ENCODE results near the gene ZNF827.

ZNF827 gene

DNA sequence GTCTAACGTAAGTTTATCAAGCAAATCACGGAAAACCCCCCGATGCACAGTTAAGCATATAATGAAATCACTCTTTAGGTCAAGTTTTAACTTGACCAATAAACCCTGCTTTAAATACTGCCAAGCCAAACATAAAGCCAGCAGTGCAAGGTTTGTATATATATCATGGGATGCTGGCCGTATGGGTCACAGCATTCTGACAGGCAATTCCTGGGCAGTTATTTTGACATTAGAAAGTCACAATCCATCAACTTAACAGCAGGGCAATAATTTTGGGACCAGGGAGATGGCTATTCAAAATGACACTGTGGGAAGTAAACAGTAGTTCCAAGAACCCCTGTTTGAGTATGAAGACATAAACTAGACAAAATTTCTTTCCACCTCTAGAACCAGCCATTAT lies 116.9 kb downstream of the ZNF827 start:
- DNase-seq = no peak

DNA sequence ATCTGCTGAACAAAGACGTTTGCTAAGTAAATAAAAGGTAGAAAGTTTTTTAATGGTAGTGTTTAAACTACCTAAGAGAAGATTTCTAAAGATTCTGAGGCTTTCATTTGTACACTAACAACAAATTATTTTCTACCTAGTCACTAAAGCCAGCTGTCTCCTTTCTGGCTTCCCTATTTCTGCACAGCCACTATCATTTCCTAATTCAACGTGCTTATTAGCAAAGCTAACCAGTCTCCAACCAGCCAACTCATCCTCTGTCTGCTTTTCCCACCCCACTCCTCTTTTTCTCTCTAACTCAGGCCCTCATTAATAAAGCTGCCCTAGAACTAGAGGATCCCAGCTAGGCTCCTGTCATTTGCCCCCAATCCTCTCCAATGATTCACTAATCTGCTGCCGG lies 118.2 kb downstream of the ZNF827 start:
- no peak for DNase-seq

DNA sequence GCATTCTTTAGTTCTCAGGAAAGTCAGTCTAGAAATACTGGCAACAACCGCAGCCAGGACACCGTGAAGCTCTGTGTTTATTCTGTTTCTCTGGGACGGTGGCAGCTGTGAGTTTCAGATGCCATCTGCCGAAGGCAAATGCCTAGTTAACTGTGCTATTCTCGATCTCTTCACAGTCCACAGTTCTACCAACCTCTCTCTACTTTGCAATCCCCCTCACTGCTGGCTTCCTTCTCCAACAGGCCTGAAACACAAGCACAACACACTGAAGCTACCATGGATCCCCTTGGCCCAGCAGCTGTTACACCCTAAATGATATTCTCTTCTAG lies 118.8 kb downstream of the ZNF827 start:
- DNase-seq = no peak

DNA sequence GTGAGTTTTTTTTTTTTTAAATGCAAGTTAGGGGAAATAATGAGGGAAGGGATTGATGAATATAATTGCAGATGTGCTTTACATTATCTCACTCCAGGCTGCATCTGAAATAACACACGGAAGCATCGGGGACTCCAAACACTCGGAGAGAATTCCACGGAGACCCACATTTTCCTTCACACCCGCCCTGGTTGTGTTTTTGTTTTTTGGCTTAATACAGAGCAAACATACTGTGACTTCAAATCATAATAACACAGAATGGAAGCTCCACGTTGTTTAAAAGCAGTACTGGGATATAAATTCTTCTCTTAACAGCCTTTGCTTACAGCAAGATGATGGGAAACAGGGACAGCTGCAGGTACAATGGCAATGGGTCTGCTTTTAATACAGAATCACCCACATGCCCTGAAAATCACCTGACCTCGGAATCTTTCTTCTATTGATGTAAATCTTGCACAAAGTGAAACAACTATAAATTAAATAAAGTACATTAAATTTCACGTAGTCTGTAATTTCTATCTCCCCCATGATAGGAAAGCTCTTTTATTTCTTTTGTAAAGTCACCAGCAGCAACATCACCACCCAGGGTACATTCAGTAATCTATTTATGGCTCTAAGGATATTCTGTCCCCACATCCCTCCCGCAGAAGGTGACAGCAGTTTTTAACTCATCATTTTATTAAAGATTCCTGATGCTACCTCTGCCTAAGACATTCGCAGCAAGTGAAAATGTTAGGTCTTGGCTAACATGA lies 119.3 kb downstream of the ZNF827 start:
- DNase-seq = no peak

DNA sequence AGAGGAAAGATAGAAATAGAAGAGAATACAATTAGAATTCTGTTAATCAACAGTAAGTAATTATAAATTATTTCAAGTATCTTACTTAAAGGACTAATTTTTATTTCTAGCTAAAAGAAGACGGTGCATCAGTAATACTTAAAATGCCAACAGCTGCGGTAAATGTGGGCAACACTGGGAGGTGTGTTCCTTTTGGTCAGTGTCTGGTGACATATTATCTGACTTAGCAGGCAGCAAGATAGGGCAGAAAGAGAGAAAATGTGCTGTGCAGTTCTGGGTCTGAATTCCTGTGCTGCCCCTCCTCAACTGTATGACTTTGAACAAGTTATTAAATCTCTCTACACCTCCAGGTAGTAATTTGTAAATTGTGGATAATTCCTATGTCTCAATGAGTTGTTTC lies 120.6 kb downstream of the ZNF827 start:
- DNase-seq = no peak

DNA sequence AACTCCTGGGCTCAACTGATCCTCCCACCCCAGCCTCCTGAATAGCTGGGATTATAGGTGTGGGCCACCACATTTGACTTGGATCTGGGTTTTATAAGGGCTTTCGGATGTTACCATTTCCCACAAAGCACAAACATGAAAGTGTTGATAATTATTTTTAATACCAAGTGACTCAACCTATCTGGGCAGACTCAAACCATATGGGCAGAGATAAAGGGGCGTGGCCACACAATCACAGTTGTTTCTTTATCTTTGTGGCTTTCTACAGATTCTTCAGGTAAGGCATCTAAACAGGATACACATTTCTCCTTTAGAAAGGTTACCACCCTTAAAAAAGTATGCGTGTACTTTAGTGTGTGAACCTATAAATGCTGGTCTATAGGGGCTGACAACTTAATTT lies 122.5 kb downstream of the ZNF827 start:
- DNase-seq = no peak

DNA sequence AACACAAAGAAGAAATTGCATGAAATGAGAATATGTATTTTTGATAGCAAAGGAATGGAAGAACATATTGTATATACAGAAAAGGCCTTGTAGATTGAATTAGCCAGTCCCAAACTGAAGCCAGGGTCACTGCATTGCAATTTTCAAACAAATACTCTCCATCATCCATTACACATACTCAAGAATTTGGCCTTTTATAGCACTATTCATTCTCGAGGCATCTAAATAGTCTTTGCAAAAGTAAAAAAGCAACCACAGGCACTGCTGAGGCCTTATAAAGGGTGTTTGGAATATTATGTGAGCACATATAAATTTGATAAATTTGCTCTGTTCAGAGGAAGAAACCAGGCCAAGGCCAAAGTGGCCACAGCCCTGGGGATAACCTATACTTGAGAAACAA lies 123.0 kb downstream of the ZNF827 start:
- DNase-seq = no peak

DNA sequence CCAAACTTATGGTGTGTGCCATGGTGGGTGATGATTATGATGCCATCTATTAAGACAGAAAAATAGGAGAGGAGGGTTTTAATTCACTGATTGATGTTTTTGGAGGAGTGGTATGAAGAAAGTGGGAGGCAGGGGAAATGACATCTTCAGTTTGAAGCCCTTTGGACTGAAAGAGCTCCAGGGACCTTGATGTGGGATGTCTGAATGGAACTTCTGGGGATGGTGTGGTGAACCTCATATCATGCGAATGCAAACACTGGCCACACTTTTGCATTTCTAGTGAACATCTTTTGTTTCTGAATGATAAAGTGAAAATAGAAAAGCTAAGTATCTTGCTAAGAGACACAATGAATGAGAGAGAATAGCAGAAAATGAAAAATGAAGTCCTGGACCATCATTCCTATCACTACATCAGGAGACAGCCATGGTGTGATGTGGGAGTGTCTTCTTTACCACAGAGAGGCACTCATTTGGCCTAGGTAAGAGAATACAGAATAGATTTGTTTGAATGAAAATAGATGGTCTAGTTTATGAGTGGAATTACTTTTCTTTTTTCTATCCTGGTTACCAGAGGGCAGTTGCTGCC lies 123.5 kb downstream of the ZNF827 start:
- DNase-seq = no peak

DNA sequence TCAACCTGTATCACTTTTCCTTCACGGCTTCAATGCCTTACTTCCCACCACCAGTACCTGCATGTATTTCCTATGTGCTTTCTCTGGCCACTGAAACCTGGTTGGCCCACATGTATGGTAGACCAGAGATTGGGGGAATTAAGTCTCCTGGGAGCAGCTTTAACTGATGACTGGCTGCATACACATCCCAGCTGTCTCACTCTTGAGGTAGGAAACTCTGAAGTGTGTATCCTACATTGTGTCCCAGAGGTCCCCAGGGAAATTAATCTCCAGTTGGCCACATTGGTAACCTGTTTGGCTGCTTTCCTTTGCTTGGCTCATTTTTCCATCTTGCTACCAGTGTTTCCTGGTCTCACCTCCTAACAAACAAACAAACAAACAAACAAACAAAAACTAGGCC lies 124.4 kb downstream of the ZNF827 start:
- no peak for DNase-seq

DNA sequence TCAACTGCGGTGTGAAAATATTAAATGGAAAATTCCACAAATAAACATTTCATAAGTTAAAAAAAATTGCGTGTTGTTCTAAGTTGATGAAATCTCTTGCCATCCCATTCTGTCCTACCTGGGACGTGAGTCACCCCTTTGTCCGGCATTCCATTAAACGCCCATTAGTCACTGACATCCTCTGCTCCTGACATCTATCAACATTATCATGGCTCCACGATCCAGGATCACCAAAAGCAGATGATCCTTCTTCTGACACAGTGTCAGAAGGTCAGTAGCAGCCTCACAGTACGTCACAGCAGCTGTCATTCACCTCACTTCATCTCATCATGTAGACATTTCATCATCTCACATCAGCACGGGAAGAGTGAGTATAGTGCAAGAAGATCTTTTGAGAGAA lies 125.7 kb downstream of the ZNF827 start:
- DNase-seq = no peak

DNA sequence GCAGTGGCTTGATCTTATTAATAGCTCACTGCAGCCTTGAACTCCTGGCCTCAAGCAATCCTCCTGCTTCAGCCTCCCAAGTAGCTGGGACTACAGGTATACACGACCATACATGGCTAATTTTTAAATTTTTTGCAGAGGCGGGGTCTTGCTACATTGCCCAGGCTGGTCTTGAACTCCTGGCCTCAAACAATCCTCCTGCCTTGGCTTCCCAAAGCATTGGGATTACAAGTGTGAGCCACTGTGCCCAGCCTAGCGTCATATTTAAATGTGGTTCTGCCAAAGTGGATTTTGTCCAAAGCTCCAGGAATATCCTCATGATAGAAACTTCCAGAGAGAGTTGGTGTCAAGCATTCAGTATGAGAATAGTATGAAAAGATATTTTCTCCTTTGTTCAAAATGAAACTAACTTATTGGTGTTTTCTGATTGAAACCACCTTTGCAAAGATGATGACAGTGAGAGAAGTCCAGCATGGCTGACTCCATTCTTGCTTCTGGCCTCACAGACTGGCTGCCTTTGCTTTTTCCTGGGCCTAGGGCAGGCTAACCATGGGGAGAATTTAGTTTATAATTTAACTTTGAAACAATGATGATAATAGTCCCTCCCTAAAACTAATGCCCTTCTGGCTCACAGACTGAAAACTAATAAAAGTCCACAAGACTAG lies 129.6 kb downstream of the ZNF827 start:
- peak; percentile 47 for DNase-seq

DNA sequence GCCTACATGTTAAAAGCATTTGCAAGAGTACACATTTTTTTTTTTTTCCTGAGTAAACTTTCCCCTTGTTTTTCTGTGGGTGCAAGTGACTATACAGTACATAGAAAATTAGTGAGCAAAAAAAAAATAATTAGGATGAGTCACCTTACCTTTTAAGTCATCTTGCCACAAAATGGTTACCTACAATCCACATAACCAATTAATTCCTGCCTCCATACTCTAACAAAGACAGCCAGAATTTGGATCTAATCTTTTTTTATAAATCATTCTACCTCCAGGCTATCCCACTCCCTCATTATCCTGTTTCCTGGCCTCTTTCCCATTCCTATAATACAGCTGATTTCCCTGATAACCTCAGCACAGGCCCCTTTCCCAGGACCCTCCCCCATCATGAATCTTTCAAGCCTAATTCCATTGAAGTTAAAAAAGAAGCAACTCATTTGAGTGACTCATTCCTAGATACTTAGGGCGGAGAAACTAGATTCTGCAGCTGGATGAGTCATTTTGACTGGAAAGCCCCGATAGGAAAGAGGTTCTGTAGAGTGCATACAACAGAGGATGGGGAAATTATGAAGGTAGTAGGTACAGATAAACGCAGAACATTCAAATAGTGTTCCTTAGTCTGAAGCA lies 130.5 kb downstream of the ZNF827 start:
- peak; percentile 60 to 63 for DNase-seq

DNA sequence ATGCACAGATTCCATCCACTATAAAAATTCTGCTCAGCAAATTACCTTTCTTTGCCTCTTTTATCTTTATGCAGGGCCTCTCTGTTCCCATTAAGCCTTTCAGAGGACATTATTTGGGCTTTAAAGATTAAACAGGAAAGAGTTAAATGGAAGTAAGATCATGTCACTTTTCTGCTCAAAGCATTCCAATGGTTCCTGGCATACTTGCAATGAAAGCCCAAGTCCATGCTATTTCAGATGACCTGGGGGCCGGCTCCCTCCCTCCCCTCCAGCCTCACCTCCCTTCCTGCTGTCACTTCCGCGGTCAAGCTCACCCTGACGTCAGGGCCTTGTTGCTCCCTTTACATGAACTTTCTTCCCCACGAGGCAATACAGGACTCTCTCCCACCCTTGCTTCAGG lies 133.1 kb downstream of the ZNF827 start:
- no peak for DNase-seq

DNA sequence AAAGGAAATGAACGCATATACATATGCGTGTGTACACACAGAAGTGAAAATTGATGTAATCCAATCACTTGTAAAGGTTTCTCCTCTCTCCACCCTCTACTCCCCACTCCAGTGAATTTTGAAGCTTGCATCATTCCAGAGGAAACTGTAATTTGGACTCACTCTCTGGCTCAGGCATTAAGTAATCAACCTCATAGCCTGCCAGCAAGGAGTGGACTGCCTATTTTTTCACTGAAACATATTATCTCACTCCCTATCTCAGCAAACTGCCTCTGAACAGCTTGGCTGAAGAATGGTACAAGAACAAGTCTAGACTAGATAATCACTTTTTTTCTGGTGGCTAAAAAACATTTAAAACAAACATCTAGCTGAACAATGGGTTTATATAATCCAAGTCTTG lies 134.5 kb downstream of the ZNF827 start:
- no peak for DNase-seq

DNA sequence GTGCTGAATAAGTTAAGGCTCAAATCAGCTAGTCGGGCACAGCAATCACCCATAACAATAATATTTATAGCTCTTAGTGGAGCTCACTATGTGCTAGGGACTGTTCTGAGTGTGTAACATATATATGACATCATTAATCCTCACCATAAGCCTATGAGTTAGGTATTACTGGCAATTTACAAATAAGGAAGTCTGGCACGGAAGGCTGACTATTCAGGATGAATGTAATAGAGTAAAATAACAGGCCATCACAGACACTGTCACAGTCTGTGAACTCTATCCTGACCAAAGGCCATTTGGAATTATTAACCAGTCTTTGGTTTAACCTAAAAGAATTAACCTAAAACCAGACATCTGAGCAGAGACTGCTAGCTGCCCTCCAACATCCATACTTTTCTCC lies 139.4 kb downstream of the ZNF827 start:
- no peak for DNase-seq

DNA sequence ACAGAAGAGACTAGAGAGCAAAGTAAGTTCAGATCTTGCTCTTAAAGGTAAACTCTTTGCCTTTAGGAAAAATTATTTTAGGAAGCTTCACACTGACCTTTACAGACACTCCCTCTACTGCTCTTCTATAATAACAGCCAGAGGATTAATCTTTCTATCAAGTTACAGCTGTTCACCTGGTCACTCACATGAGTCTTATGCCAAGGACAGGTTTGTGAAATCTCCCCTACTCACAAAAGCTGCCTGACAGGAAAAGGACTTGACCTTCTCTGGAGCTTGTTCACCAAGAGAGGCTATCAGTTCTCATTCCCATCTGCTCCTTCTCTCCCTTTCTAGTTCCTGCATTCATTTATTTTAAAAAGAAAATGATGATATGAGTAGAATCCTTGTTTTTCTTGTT lies 141.3 kb downstream of the ZNF827 start:
- no peak for DNase-seq

DNA sequence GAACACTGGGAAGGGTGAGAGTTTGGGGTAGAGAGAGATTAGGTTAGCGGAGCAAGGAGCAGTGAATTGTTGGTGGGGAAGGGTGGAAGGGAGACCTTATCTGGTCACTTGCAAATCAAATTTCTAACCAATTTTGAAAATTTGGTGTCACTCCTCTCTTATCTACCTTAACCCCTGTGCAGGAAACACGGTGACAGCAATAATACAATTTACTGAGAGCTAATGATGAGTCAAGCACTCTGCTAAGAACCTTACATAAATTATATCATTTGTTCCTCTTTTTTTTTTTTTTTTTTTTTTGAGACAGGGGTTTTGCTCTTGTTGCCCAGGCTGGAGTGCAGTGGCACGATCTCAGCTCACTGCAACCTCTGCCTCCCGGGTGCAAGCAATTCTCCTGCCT lies 142.3 kb downstream of the ZNF827 start:
- DNase-seq = no peak

DNA sequence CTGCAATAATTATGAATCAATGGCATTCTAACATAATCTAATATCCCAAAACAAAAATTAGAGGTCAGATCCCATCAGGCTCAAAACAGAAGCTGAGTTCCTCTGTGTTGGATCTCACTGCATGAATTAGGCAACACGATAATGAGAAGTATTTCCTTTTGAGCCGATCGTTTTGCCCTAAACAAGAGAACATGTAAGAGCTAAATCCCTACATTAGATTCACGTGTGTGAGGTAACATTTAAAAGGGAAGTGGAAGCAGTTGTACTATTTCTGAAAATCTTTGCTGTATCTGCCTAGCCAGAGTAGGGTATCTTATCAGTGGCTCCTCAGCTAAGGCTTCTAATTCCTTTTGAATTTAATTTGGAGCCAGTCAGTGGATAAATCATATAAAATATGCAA lies 143.1 kb downstream of the ZNF827 start:
- DNase-seq = no peak

DNA sequence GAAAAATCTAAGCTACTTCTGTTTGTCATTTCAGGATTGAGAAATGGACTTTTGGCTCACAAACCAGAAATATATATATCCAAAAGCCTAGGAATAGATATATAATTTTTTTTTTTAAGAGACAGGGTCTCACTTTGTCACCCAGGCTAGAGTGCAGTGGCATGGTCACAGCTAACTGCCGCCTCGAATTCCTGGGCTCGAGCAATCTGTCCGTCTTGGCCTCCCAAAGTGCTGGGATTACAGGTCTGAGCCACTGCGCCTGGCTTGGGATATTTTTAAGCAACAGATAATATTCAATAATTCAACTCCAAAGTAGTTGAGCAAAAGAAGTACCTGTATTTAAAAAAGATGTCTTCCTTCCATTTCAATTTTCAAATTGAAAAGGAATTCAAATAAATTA lies 146.2 kb downstream of the ZNF827 start:
- DNase-seq = no peak

DNA sequence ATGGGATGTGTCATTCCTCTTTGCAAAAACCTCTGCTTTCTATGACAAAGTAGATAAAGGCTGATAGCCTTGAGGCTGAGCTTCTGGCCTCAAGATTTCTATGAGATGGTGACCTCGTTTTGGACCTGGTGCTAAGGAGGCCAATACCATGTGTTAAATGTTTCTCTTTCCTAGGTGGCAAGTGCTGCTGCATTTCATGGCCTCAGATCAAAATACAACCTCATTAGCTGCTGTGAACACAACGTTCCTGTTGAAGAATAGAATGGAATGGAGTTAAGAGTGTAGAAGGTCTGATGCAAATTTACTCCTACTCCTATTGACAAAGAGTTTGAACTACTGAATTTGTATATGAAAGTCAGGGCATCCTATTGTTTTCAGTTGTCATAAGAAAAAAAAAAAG lies 146.6 kb downstream of the ZNF827 start:
- DNase-seq = no peak

DNA sequence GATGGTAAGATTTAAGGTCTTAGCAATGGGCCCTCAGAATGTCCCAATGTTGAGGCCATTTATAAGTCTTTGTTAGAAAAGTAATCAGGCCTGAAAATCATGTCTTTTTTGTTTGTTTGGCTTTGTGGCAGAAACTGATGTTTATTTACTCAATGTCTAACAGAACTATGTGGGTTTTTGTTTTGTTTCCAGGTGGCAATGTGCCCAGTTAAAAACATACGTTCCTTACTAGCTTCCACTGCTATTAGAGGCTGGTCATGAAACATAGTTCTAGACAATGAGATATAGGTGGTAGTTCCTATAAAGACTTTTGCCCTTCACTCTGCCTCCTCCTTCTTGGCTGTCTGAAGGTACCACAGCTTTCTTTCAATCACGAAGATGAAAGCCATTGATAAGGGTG lies 149.9 kb downstream of the ZNF827 start:
- DNase-seq = no peak

DNA sequence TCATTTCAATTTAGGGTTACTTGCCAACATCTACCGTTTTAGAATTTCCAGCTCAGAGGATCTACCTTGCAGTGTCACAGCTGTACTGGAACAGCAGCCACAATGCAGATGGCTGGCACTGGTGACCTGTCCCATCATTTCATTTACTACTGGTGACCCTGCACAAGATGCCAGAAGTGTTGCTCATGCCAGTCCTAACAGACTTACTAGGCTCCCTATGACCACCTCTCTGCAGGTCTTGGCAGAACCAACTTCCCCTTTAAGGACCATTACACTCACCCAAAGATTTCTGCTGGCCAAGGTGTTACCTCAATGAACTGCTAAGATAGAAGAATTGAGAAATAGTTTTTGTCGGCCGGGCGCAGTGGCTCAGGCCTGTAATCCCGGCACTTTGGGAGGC lies 151.8 kb downstream of the ZNF827 start:
- DNase-seq = no peak

DNA sequence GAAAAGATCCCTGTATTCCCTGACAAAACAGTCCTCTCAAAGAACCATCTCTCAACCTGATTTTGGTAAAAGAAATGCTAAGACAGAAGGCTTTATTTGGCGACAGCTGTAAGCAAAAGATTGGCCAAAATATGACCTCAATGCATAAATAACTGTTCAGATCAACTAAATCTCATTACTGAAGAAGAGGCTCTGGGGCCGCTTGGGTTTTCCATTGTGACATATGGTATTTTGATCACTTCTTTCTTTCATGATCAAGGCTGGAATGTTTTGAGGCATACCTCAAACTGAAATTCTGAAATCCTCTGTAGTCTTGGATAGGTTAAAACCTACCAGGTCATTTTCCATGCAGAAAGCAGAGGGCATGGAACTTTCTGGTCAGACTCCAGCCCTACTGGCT lies 152.4 kb downstream of the ZNF827 start:
- no peak for DNase-seq

DNA sequence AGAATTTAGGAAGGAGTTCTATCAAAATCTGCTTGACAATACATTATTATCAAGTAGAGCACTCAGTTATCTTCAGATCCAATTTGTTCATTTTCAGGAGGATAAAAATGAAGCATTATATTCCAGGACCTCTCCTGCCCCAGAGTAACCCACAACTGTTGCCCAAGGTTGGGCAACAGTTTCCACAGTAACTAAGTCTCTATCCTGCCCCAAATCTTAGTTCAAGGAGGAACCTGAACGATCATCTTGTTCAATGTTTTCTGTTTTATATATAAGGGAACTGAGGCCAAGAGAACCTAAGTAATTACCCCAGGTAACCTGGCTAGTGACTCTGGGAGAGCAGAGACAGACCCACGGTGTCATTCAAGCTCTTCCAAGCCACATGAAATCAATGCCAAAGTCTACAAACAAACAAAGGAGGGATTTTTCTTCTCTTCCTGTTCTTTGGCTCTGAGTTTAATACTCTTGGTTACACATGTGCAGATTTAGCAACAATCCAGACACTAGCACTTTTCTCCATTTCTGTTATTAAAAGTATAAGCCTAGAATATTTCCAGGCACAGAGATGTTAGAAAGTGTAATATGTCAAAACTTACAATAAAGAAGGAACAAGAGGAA lies 153.1 kb downstream of the ZNF827 start:
- no peak for DNase-seq

Data from activated T-cell treated with anti-CD3 and anti-CD28 coated beads, Interleukin-2, amount 50 U/mL, for 48 hours (primary cell).